Measurements from ENCODE around the gene PPP2R5D. TPM values are rescaled to one million over a fixed set of nuclear protein-coding genes. Genes with fewer than 3 reads are reported as not detected.

PPP2R5D gene
- total RNA-seq (10 to 100 TPM; 26.7 to 41.5 (median 33.9) TPM), polyA plus RNA-seq (10 to 100 TPM; 29.4 to 38.8 (median 35.5) TPM)

GRCh38 chr6:42984001-42984923, at the start of gene PPP2R5D:
Gene PPP2R5D (plus strand): TSS chr6:42984570. CDS start chr6:42984678, 108 bp downstream.
- Histone ChIP-seq H3K4me3 (peak within 1 kb of the TSS; percentile 72 to 90 (median 86)), H3K36me3 (peaks cover 0 to 7% (median 0%) of the 10 kb centered on the region in 4 donors), H3K9me3 (no peaks in the 10 kb centered on the region), H3K4me1 (peaks cover 0 to 57% (median 51%) of the 10 kb centered on the region in 4 donors), H3K27me3 (no peaks in the 10 kb centered on the region), H3K27ac (peak within 1 kb of the TSS; percentile 89 to 93 (median 92))
- TF ChIP-seq CTCF (IDR thresholded peaks at IDR 0.05) (peak in 1 of 4 experiments; percentile 9), POLR2AphosphoS5 (IDR thresholded peaks at IDR 0.05) (peak; percentile 80 to 98 (median 92)), EP300 (IDR thresholded peaks at IDR 0.05) (no peak), POLR2A (IDR thresholded peaks at IDR 0.05) (peak; percentile 82)
- 0 to 1% methylated on average over 59 of the region's 59 CpGs for WGBS, 2 donors
- DNase-seq, result peak; percentile 99
- intact Hi-C loops (cut with DNase I), result loop anchor here (2.0 kb wide), 1 partner anchor 29 kb away; the partner anchor contains the start of gene MEA1

- Histone ChIP-seq H3K4me1 (peaks cover 0 to 25% (median 21%) of the 10 kb centered on the region in 4 donors), H3K27me3 (no peaks in the 10 kb centered on the region), H3K27ac (no peak overlapping the region), H3K4me3 (no peak overlapping the region), H3K36me3 (peaks cover 14 to 58% (median 44%) of the 10 kb centered on the region in 4 donors), H3K9me3 (no peaks in the 10 kb centered on the region)
- WGBS, 2 donors, result 74 to 91% methylated on average over 7 of the region's 7 CpGs
- intact Hi-C loops (cut with DNase I), result no loop called here
- no peak for DNase-seq
- TF ChIP-seq POLR2A (IDR thresholded peaks at IDR 0.05) (no peak), POLR2AphosphoS5 (IDR thresholded peaks at IDR 0.05) (no peak), EP300 (IDR thresholded peaks at IDR 0.05) (no peak), CTCF (IDR thresholded peaks at IDR 0.05) (no peak)
Observed at GRCh38 chr6:42935322-42935721, 49.0 kb upstream of the PPP2R5D start.

GRCh38 chr6:42936398-42936797, 48.0 kb upstream of the PPP2R5D start:
- Histone ChIP-seq H3K4me1 (peaks cover 0 to 14% (median 11%) of the 10 kb centered on the region in 4 donors), H3K4me3 (no peak overlapping the region), H3K27me3 (no peaks in the 10 kb centered on the region), H3K9me3 (no peaks in the 10 kb centered on the region), H3K27ac (no peak overlapping the region), H3K36me3 (peaks cover 14 to 58% (median 47%) of the 10 kb centered on the region in 4 donors)
- WGBS, 2 donors, result 92 to 94% methylated on average over 11 of the region's 11 CpGs
- intact Hi-C loops (cut with DNase I), result no loop called here
- TF ChIP-seq CTCF (IDR thresholded peaks at IDR 0.05) (no peak), EP300 (IDR thresholded peaks at IDR 0.05) (no peak), POLR2A (IDR thresholded peaks at IDR 0.05) (no peak), POLR2AphosphoS5 (IDR thresholded peaks at IDR 0.05) (no peak)
- no peak for DNase-seq

DNA sequence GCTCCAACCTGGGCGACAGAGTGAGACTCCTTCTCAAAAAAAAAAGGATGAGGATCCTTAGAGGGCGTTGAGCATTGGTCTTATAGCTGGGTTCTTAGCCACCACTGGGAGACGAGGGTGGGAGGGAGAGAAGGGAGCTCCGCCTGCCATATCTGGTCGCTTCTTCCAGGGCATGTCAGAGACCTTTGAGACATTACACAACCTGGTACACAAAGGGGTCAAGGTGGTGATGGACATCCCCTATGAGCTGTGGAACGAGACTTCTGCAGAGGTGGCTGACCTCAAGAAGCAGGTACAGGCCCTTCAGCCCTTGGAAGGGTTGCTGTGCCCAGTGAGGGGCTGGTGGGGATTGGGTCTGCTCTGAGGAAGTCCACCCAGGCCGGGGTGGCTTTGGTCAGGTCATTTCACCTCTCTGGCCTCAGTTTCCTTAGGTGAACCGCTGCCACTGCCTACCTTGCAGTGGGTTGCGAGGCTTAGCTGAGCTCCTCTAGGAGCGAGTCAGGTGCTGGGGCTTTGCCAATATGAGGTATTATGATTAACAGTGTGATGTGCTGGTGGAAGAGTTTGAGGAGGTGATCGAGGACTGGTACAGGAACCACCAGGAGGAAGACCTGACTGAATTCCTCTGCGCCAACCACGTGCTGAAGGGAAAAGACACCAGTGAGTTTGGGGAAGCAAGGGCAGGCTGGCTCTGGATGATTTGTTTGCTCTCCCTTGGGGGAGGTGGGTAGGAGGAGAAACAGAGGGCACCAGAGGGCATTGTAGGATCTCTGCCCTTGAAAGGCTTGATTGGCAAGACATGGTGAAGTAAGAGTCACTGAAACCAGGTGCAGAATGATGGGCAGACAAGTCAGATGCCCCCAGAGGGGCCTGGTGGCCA, 46.6 kb upstream of the PPP2R5D start:
- no peaks in the 10 kb centered on the region for H3K27me3 ChIP-seq
- H3K9me3 ChIP-seq, result no peaks in the 10 kb centered on the region
- H3K4me3 ChIP-seq, result no peak overlapping the region
- peaks cover 0 to 5% (median 2%) of the 10 kb centered on the region in 4 donors for H3K4me1 ChIP-seq
- no peak for TF ChIP-seq EP300 (IDR thresholded peaks at IDR 0.05)
- peaks cover 14 to 58% (median 47%) of the 10 kb centered on the region in 4 donors for H3K36me3 ChIP-seq
- H3K27ac ChIP-seq, result no peak overlapping the region
- intact Hi-C loops (cut with DNase I), result no loop called here
- no peak for DNase-seq
- WGBS, 2 donors, result 94% methylated on average over 13 of the region's 13 CpGs

All from sigmoid colon (tissue), 7 donors.